Astrocyte (in vitro differentiated cells and primary cell): ENCODE results near the gene C10orf90.

Experiments used
- EZH2 ChIP-seq: IDR thresholded peaks from 2 replicates; pipeline ENCODE4 v1.6.1; 2012; ENCODE audit warnings: mild to moderate bottlenecking, low read length, inconsistent platforms; ENCODE audit not compliant: insufficient read depth
- TF ChIP-seq, protein P1 (sequence below): IDR thresholded peaks from 2 replicates; pipeline ENCODE4 v1.5.1; 2011; ENCODE audit warnings: low read depth, mild to moderate bottlenecking, inconsistent platforms, low read length, moderate library complexity; ENCODE audit not compliant: insufficient read depth

DNA sequence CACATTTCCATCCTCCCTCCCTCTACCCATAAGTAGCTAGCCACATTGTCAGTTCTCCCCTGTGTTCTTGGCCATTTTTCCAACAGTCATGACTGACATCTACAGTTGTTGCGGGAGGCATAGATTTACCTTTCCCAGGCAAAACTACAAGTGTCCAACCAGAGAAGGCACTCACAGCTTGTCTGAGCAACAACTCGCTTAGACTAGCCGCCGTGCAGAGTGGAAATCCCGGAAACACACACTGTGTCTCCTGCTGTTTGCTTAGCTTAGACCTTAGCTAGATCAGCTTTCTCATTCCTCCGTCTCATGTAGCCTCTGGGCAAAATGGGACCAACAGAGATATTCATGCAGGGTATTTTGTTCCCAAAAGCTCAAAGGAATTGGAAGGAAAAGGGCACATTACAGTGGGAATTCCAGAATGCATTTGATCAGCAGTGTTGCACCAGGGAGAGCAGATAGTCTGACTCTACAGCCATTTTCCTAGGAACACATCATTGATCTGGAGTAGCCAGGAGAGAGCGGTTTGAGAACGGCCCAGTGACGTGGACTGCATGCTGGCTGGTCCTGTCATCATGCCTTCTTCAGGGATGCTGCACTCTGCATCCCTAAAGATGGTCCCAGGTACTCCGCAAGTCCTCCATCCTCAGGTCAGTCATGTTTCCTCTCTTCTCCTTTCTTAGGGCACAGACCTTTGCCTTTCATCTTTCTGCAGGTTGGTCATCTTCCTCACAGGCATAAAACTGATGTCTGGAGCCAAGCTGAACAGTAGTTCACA is 89.4 kb downstream of the C10orf90 start:
- TF ChIP-seq, protein P1, sequence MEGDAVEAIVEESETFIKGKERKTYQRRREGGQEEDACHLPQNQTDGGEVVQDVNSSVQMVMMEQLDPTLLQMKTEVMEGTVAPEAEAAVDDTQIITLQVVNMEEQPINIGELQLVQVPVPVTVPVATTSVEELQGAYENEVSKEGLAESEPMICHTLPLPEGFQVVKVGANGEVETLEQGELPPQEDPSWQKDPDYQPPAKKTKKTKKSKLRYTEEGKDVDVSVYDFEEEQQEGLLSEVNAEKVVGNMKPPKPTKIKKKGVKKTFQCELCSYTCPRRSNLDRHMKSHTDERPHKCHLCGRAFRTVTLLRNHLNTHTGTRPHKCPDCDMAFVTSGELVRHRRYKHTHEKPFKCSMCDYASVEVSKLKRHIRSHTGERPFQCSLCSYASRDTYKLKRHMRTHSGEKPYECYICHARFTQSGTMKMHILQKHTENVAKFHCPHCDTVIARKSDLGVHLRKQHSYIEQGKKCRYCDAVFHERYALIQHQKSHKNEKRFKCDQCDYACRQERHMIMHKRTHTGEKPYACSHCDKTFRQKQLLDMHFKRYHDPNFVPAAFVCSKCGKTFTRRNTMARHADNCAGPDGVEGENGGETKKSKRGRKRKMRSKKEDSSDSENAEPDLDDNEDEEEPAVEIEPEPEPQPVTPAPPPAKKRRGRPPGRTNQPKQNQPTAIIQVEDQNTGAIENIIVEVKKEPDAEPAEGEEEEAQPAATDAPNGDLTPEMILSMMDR: no peak
- no peak for TF ChIP-seq EZH2
